Stomach (tissue), 4 donors: ENCODE data around the gene LRIT3.

Source experiments
- EP300 ChIP-seq: sonication (generic); formaldehyde crosslinking; IDR thresholded peaks from one replicate; pipeline ENCODE4 v1.6.1; 2017; ENCODE audit warnings: antibody characterized with exemption
- POLR2AphosphoS5 ChIP-seq, 3 donors: sonication (generic); formaldehyde crosslinking; IDR thresholded peaks; one replicate each; pipeline ENCODE4 v1.6.1; 2016; ENCODE audit warnings: antibody characterized with exemption in 3 of 3
- TF ChIP-seq, protein P1 (sequence below), 7 experiments: fragments of 450-650 bp in 4 of 7; fragments of 200-600 bp in 3 of 7; sonication (generic) in 3 of 7; IDR thresholded peaks; one replicate each; pipeline ENCODE4 v1.5.1; 2016 to 2019; ENCODE audit warnings: antibody characterized with exemption in 7 of 7, control low read depth in 2 of 7, mild to moderate bottlenecking in 1 of 7

DNA sequence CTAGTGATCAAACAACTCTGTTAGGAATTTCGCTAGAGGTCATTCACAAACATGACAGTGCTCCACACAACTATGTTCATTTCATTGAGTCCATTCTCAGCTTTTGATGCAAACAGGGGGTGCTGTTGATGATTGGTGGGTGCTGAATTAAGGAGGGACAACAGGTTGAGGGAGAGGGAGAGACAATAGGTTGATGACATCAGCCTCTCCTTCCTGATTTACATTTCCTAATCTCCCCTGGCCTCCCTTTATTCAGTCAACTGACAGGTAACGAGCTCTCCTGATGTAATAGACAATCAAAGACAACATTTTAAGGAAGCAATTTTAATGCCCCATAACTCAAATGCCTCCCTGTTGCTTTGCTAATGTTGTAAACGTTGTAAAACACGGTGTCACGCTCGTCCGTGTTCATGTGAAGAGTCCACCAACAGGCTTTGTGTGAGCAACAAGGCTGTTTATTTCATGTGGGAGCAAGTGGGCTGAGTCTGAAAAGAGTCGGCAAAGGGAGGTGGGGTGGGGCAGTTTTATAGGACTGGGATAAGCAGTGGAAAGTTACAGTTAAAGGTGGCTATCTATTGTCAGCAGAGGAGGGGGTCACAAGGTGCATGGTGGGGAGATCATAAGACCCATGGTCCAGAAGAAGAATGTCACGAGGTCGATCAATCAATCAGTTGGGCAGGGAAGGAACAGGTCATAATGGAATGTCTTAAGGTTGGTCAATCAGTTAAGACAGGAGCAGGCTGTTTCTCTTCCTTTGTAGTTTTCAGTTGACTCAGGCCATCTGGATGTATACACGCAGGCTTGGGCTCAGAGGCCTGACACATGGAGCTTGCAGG, 37.1 kb upstream of the LRIT3 start:
- no peak for TF ChIP-seq EP300
- TF ChIP-seq, protein P1, sequence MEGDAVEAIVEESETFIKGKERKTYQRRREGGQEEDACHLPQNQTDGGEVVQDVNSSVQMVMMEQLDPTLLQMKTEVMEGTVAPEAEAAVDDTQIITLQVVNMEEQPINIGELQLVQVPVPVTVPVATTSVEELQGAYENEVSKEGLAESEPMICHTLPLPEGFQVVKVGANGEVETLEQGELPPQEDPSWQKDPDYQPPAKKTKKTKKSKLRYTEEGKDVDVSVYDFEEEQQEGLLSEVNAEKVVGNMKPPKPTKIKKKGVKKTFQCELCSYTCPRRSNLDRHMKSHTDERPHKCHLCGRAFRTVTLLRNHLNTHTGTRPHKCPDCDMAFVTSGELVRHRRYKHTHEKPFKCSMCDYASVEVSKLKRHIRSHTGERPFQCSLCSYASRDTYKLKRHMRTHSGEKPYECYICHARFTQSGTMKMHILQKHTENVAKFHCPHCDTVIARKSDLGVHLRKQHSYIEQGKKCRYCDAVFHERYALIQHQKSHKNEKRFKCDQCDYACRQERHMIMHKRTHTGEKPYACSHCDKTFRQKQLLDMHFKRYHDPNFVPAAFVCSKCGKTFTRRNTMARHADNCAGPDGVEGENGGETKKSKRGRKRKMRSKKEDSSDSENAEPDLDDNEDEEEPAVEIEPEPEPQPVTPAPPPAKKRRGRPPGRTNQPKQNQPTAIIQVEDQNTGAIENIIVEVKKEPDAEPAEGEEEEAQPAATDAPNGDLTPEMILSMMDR (IDR thresholded peaks at IDR 0.05): no peak
- TF ChIP-seq POLR2AphosphoS5 (IDR thresholded peaks at IDR 0.05): no peak
